H1 (cell line): ENCODE measurements around the gene ASZ1. TPM values are rescaled to one million over a fixed set of nuclear protein-coding genes. Genes with fewer than 3 reads are reported as not detected.

Experiments
- RNF2 ChIP-seq: fragments of 200-900, 300-1000 bp; sonication (generic); IDR thresholded peaks from 2 replicates; pipeline ENCODE4 v1.7.1; 2016; ENCODE audit warnings: borderline replicate concordance, low read depth, mild to moderate bottlenecking, antibody characterized with exemption, low read length; ENCODE audit not compliant: poor library complexity, severe bottlenecking; ENCODE audit errors: missing control alignments
- polyA plus RNA-seq, 7 experiments: library from polyadenylated mRNA; depleted of rRNA in 3 of 7; stranded (reverse) in 5 of 7; unstranded in 2 of 7; fragments of >200 nt in 5 of 7; fragments of 200-250 nt in 2 of 7; gene quantifications; 1 replicate in 5 of 7; 2 replicates in 1 of 7; 4 replicates in 1 of 7; pipeline versions ENCODE4 v1.2.1 to v1.2.3, GENCODE V29; 2011 to 2013; ENCODE audit warnings: missing spikeins in 2 of 7, mixed read lengths in 2 of 7
- total RNA-seq: library from RNA; stranded (reverse); fragmentation: NEBNext Ultra II Directional; extraction: Animal tissue kit (Norgen Biotek cat#: 25700); gene quantifications from 2 replicates; pipeline ENCODE4 v1.2.1, GENCODE V29; 2021

ASZ1 gene
- total and polyA plus RNA-seq, 2 of the 8 experiments (the other 6 are each of a cell fraction or from before 2014, with no cell fraction given), result not detected

- TF ChIP-seq RNF2, result no peak
Measured at GRCh38 chr7:117347962-117348672, 79.2 kb downstream of the ASZ1 start (continued).
